BLaER1 (cell line): ENCODE measurements around the gene RAB8B.

ENCODE experiments used
- H3K27ac ChIP-seq: shearing (Covaris generic); formaldehyde crosslinking; 2 replicates; pipeline ENCODE4 v1.8.1; 2022
- H3K27me3 ChIP-seq: shearing (Covaris generic); formaldehyde crosslinking; 2 replicates; pipeline ENCODE4 v1.8.1; 2022
- H3K36me3 ChIP-seq: shearing (Covaris generic); formaldehyde crosslinking; 2 replicates; pipeline ENCODE4 v1.8.1; 2022
- H3K4me1 ChIP-seq: shearing (Covaris generic); formaldehyde crosslinking; 2 replicates; pipeline ENCODE4 v1.8.1; 2022
- H3K4me2 ChIP-seq: shearing (Covaris generic); formaldehyde crosslinking; 2 replicates; pipeline ENCODE4 v1.8.1; 2022
- H3K4me3 ChIP-seq: shearing (Covaris generic); formaldehyde crosslinking; 2 replicates; pipeline ENCODE4 v1.8.1; 2022
- H3K9ac ChIP-seq: shearing (Covaris generic); formaldehyde crosslinking; 2 replicates; pipeline ENCODE4 v1.8.1; 2022
- H3K9me3 ChIP-seq: shearing (Covaris generic); formaldehyde crosslinking; 2 replicates; pipeline ENCODE4 v1.8.1; 2022
- H4K20me1 ChIP-seq: shearing (Covaris generic); formaldehyde crosslinking; 2 replicates; pipeline ENCODE4 v1.8.1; 2022
- Cebpa-rat ChIP-seq: shearing (Covaris generic); IDR thresholded peaks from 2 replicates; pipeline ENCODE4 v1.8.1; 2022

Gene RAB8B

DNA sequence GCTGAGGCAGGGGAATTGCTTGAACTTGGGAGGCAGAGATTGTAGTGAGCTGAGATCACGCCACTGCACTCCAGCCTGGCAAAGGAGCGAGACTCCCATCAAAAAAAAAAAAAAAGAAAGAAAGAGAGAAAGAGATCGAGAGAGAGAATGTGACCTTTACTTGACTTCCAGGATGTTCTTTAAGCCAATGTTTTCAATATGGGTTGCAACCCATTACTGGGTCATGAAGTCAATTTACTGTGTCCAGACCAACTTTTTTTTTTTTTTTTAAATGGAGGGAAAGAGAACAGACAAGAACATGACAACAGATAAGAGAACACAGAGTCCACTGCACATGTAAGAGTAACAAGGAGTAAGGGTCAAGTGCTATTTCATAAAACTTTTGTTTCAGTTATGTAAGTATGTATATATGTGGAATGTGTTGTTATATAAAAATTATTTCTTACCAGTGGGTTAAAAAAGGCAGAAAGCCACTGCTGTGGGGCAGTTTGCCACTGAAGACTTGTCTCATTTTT lies 29.8 kb downstream of the RAB8B start:
- Histone ChIP-seq H3K36me3 (peaks cover 59% of the 10 kb centered on the region), H3K4me3 (no peak overlapping the region), H3K27me3 (no peaks in the 10 kb centered on the region), H3K4me1 (peaks cover 4% of the 10 kb centered on the region; the same call in 1 of the 2 replicates), H3K4me2 (no peak overlapping the region), H3K9me3 (peaks cover 5% of the 10 kb centered on the region), H4K20me1 (peaks cover 18% of the 10 kb centered on the region; the same call in 1 of the 2 replicates), H3K9ac (no peak overlapping the region), H3K27ac (no peak overlapping the region)
- TF ChIP-seq Cebpa-rat, result no peak

DNA sequence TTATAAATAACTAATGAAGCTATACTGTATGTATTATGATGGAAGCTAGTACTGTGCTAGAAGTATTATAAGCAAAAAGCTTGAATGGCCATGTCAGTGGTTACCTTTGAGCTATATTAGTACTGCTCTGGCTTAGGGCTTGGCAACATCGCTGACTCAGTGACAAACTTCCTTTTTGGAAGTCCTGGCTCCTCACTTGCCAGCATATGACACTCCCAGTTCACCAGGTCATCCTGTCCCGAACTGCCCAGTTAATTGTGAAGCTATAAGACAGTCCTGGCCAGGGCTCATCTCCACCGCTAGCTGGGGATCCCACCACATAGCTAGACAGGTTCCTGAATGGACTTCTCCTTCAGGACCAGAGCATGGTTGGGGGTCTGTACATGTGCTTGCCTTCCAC lies 31.9 kb downstream of the RAB8B start:
- Histone ChIP-seq H3K9ac (no peak overlapping the region), H3K9me3 (peaks cover 5% of the 10 kb centered on the region), H3K27ac (no peak overlapping the region), H3K4me2 (no peak overlapping the region), H3K36me3 (peaks cover 68% of the 10 kb centered on the region), H3K4me1 (peaks cover 5% of the 10 kb centered on the region; the same call in 1 of the 2 replicates), H3K27me3 (no peaks in the 10 kb centered on the region), H4K20me1 (peaks cover 19% of the 10 kb centered on the region; the same call in 1 of the 2 replicates), H3K4me3 (no peak overlapping the region)
- TF ChIP-seq Cebpa-rat, result no peak

GRCh38 chr15:63223463-63223862 lies 34.1 kb downstream of the RAB8B start:
- H4K20me1 ChIP-seq, result peaks cover 28% of the 10 kb centered on the region; the same call in 1 of the 2 replicates
- peaks cover 65% of the 10 kb centered on the region for H3K36me3 ChIP-seq
- no peak overlapping the region for H3K4me2 ChIP-seq
- no peak overlapping the region for H3K9ac ChIP-seq
- no peaks in the 10 kb centered on the region for H3K27me3 ChIP-seq
- H3K4me1 ChIP-seq, result peaks cover 13% of the 10 kb centered on the region
- no peak overlapping the region for H3K27ac ChIP-seq
- peaks cover 5% of the 10 kb centered on the region for H3K9me3 ChIP-seq
- no peak overlapping the region for H3K4me3 ChIP-seq
- no peak for TF ChIP-seq Cebpa-rat

- Histone ChIP-seq H3K9ac (no peak overlapping the region), H3K36me3 (peaks cover 61% of the 10 kb centered on the region), H3K4me2 (no peak overlapping the region), H3K4me1 (peaks cover 13% of the 10 kb centered on the region), H3K9me3 (peaks cover 5% of the 10 kb centered on the region), H4K20me1 (peaks cover 28% of the 10 kb centered on the region; the same call in 1 of the 2 replicates), H3K27me3 (no peaks in the 10 kb centered on the region), H3K27ac (no peak overlapping the region), H3K4me3 (no peak overlapping the region)
- no peak for TF ChIP-seq Cebpa-rat
These were observed 36.0 kb downstream of the RAB8B start for GRCh38 chr15:63225381-63225780.

DNA sequence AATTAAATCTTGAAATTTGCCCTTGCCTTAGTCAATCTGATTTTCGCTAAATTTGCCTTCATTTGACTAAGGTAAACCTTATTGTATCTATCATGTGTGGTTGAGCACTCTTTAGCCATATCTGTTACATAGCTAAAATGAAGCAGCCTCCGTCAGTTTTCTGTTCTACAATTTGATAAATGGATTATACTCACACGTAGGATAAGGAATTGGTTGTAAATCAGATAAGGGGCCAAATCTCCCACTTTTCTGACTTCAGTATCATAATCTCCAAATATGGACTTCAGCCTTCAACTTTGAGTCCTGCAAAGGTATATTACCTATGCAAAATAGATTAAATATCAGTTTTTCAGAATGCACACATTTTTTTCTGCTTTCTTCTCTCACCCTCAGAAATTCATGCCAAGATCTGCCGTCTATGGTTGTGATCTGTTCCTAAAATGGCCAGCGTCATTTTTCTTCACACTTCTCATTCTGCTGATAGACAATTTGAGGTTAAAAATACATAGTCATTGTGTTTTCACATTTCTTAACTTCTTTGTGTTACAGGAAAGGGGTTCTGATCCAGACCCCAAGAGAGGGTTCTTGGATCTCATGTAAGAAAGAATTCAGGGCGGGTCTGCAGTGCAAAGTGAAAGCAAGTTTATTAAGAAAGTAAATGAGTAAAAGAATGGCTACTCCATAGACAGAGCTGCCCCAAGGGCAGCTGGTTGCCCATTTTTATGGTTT lies 36.9 kb downstream of the RAB8B start:
- H3K36me3 ChIP-seq, result peaks cover 59% of the 10 kb centered on the region
- TF ChIP-seq Cebpa-rat, result no peak
- H3K9me3 ChIP-seq, result peaks cover 5% of the 10 kb centered on the region
- peak overlapping the region; percentile 46 for H3K4me2 ChIP-seq
- H3K4me3 ChIP-seq, result no peak overlapping the region
- no peaks in the 10 kb centered on the region for H3K27me3 ChIP-seq
- no peak overlapping the region for H3K9ac ChIP-seq
- no peak overlapping the region for H3K27ac ChIP-seq
- peaks cover 28% of the 10 kb centered on the region; the same call in 1 of the 2 replicates for H4K20me1 ChIP-seq
- peaks cover 13% of the 10 kb centered on the region for H3K4me1 ChIP-seq

DNA sequence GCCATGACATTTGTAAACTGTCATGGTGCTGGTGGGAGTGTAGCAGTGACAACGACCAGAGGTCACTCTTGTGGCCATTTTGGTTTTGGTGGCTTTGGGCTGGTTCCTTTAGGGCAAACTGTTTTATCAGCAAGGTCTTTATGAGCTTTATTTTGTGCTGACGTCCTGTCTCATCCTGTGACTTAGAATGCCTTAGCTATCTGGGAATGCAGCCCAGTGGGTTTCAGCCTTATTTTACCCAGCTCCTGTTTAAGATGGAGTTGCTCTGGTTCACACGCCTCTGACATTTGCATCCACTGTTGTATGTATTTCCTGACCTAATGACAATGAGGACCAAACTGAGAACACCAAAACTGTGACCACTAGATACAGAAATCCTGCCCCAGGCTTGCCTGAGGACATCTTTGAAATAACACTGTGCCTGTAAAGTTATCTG lies 37.6 kb downstream of the RAB8B start:
- Histone ChIP-seq H3K36me3 (peaks cover 52% of the 10 kb centered on the region), H3K27me3 (no peaks in the 10 kb centered on the region), H3K4me1 (peaks cover 20% of the 10 kb centered on the region), H3K9me3 (peaks cover 5% of the 10 kb centered on the region; the same call in 1 of the 2 replicates), H3K27ac (no peak overlapping the region), H3K4me3 (no peak overlapping the region), H3K9ac (no peak overlapping the region), H3K4me2 (peak overlapping the region; percentile 46), H4K20me1 (peaks cover 25% of the 10 kb centered on the region; the same call in 1 of the 2 replicates)
- TF ChIP-seq Cebpa-rat, result no peak

- no peak overlapping the region for H3K27ac ChIP-seq
- peaks cover 18% of the 10 kb centered on the region; the same call in 1 of the 2 replicates for H4K20me1 ChIP-seq
- H3K4me3 ChIP-seq, result no peak overlapping the region
- no peaks in the 10 kb centered on the region for H3K9me3 ChIP-seq
- no peak for TF ChIP-seq Cebpa-rat
- H3K4me2 ChIP-seq, result no peak overlapping the region
- no peaks in the 10 kb centered on the region for H3K27me3 ChIP-seq
- H3K36me3 ChIP-seq, result peaks cover 45% of the 10 kb centered on the region
- H3K4me1 ChIP-seq, result peaks cover 27% of the 10 kb centered on the region
- no peak overlapping the region for H3K9ac ChIP-seq
These were observed 38.3 kb downstream of the RAB8B start for GRCh38 chr15:63227689-63228088.

DNA sequence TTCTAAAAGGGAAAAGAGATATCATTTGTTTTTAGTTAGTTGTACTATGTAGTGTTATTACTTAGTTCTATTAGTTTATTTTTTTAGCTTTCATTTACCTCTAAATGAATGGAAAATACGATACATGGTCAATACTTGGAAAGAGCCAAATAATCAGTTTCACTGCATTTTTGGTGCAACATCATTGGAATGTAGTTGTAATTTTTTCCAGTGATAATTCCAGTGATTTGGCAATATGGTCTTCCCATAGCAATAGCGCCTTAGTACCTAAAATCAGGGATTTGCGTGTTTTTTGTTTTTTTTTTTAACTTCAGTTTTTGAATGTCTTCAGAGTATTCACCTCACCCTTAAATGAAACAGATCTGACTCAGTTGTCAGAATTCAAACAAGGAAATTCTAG lies 41.8 kb downstream of the RAB8B start:
- Histone ChIP-seq H3K9me3 (no peaks in the 10 kb centered on the region), H3K4me2 (no peak overlapping the region), H3K36me3 (peaks cover 21% of the 10 kb centered on the region; the same call in 1 of the 2 replicates), H3K4me1 (peaks cover 45% of the 10 kb centered on the region), H4K20me1 (peaks cover 9% of the 10 kb centered on the region; the same call in 1 of the 2 replicates), H3K9ac (no peak overlapping the region; the same call in 1 of the 2 replicates), H3K27ac (no peak overlapping the region), H3K27me3 (no peaks in the 10 kb centered on the region), H3K4me3 (no peak overlapping the region)
- no peak for TF ChIP-seq Cebpa-rat

- Histone ChIP-seq H3K9me3 (no peaks in the 10 kb centered on the region), H4K20me1 (peaks cover 7% of the 10 kb centered on the region; the same call in 1 of the 2 replicates), H3K9ac (peak overlapping the region; percentile 31; the same call in 1 of the 2 replicates), H3K4me2 (peak overlapping the region; percentile 21; the same call in 1 of the 2 replicates), H3K4me1 (peaks cover 40% of the 10 kb centered on the region), H3K27ac (no peak overlapping the region), H3K4me3 (no peak overlapping the region), H3K27me3 (no peaks in the 10 kb centered on the region), H3K36me3 (peaks cover 21% of the 10 kb centered on the region; the same call in 1 of the 2 replicates)
- TF ChIP-seq Cebpa-rat, result no peak
These were observed 42.3 kb downstream of the RAB8B start for GRCh38 chr15:63231706-63232105.

DNA sequence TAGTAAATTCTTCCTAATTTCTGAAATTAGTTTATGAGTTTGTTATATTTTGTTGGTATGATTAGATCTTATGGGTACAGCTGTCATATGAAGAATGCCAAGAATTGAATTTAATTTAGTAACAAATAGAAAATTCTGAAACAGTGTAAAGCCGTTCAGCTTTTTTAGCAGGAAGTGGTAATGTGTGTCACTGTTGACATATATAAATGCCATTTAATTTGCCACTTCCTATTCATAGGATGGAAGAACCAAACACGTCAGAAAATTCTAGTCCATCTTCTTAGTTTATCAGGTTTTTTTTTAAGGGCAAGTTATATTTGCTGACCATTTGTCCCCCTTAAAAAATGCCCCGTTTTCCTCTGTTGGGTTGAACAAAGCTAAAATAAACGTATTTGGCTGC lies 43.0 kb downstream of the RAB8B start:
- peak overlapping the region; percentile 32; the same call in 1 of the 2 replicates for H3K27ac ChIP-seq
- H3K9me3 ChIP-seq, result peaks cover 6% of the 10 kb centered on the region
- H3K36me3 ChIP-seq, result peaks cover 21% of the 10 kb centered on the region; the same call in 1 of the 2 replicates
- H3K4me2 ChIP-seq, result peak overlapping the region; percentile 70
- peaks cover 40% of the 10 kb centered on the region for H3K4me1 ChIP-seq
- H3K27me3 ChIP-seq, result no peaks in the 10 kb centered on the region
- no peaks in the 10 kb centered on the region; the same call in 1 of the 2 replicates for H4K20me1 ChIP-seq
- no peak for TF ChIP-seq Cebpa-rat
- no peak overlapping the region for H3K9ac ChIP-seq
- H3K4me3 ChIP-seq, result no peak overlapping the region
